ENCODE measurements around the gene UCHL5. TPM values are rescaled to one million over a fixed set of nuclear protein-coding genes. Genes with fewer than 3 reads are reported as not detected.

Gene UCHL5, protein sequence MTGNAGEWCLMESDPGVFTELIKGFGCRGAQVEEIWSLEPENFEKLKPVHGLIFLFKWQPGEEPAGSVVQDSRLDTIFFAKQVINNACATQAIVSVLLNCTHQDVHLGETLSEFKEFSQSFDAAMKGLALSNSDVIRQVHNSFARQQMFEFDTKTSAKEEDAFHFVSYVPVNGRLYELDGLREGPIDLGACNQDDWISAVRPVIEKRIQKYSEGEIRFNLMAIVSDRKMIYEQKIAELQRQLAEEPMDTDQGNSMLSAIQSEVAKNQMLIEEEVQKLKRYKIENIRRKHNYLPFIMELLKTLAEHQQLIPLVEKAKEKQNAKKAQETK
- total RNA-seq, result 100 to 1,000 TPM in 1 of 3 donors, 10 to 100 TPM in 2; 87.3 to 108 (median 87.8) TPM

DNA sequence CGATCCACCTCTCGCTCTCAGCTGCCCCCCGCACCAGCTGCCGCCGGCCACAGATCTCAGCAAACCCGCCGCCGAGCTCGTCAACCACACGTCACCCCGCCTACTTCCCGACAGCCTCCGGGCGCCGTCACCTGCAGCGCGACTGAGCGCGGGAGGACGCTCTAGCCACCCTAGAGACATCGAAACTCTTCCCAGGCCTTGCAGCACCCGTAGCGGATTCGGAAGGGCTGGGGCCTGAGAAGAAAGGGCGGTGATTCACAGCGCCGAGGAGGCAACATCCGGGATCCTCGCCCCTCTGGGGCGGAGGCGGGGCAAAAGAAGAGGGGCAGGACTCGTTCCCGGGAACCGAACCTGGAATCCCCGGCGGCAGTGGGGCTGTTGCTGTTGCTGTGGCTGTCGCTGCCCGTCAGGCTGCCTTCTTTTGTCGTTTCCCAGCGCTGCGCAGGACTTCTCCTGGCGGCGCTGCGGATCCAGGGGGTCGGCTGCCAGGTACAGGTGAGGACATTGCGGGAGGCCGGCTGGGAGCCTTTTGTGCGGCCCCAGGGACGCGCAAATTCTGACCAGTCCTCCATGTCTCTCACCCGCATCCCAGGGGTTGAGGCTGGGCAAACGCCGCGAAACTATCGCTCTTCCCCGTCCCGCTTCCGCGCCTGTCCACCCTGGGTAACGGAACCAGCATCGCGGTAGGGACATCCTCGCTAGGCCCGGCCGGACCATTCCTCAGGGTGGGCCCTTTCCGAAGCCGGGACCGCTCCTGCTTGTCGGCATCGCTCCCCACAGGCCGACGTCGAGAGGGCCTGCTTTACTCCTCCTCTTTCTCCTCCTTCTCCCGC, at the start of gene UCHL5, which contains the start of gene RO60:
UCHL5 (minus strand) TSS at position 79 of the 833 bp plus-strand sequence. CDS start 100 bp downstream, outside the sequence.
RO60 (plus strand) TSS at position 331 of the 833 bp plus-strand sequence. CDS start 9,443 bp downstream, outside the sequence.
- DNase-seq (peak; percentile 92), ATAC-seq (peak; percentile 90 to 95)

DNA sequence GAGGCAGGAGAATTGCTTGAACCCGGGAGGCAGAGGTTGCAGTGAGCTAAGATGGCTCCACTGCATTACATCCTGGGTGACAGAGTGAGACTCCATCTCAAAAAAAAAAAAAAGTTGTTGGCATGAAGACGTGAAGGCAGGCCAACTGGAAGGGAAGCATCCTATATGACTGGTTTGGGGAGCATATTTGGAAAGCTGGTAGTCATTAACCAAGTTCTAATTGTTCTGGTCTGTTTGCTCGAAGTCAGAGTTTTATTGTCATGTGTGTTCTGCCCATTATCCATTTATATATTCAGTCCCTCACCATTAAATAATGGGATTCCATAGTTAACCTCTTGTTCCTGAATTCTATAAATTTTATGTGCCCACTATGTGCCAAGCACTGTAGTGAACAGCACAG, 49.3 kb upstream of the UCHL5 start:
- no peaks in the 10 kb centered on the region for H3K36me3 Mint-ChIP-seq (ENCODE audit: insufficient read depth)
- no peaks in the 10 kb centered on the region for H3K9me3 Mint-ChIP-seq
- ATAC-seq (no peak), DNase-seq (no peak)
- peaks cover 10% of the 10 kb centered on the region for H3K4me1 Mint-ChIP-seq (ENCODE audit: low read depth)
- H3K4me3 Mint-ChIP-seq, result no peak overlapping the region
- H3K27me3 Mint-ChIP-seq (ENCODE audit: low read depth), result no peaks in the 10 kb centered on the region

More for the DNA sequence above, at the start of gene UCHL5, which contains the start of gene RO60:
- H3K36me3 Mint-ChIP-seq (ENCODE audit: insufficient read depth), result peaks cover 8% of the 10 kb centered on the region
- no peaks in the 10 kb centered on the region for H3K9me3 Mint-ChIP-seq
- H3K4me3 Mint-ChIP-seq, result peak within 1 kb of the TSS; percentile 100
- no peaks in the 10 kb centered on the region for H3K27me3 Mint-ChIP-seq (ENCODE audit: low read depth)
- peaks cover 63% of the 10 kb centered on the region for H3K4me1 Mint-ChIP-seq (ENCODE audit: low read depth)

DNA sequence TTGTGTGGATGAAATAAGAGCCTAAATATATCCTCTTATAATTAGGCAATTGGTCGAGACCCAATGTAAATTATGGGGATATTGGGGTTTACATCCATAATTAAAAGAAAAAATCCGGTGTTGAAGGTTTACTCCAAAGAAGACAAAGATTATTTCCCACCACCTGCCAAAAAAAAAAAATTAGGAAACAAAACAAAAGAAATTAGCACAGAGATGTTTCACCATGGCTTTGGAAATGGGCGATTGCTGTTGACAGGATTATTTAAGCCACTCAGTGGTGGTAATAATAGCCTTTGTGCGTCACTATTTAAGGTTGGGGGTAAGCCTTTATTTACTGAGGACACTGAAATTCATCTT, 46.6 kb upstream of the UCHL5 start:
- Mint-ChIP-seq H3K4me1 (ENCODE audit: low read depth) (peaks cover 17% of the 10 kb centered on the region), H3K9me3 (no peaks in the 10 kb centered on the region), H3K27me3 (ENCODE audit: low read depth) (no peaks in the 10 kb centered on the region), H3K4me3 (peak overlapping the region; percentile 92), H3K36me3 (ENCODE audit: insufficient read depth) (no peaks in the 10 kb centered on the region)
- DNase-seq (no peak), ATAC-seq (no peak)

DNA sequence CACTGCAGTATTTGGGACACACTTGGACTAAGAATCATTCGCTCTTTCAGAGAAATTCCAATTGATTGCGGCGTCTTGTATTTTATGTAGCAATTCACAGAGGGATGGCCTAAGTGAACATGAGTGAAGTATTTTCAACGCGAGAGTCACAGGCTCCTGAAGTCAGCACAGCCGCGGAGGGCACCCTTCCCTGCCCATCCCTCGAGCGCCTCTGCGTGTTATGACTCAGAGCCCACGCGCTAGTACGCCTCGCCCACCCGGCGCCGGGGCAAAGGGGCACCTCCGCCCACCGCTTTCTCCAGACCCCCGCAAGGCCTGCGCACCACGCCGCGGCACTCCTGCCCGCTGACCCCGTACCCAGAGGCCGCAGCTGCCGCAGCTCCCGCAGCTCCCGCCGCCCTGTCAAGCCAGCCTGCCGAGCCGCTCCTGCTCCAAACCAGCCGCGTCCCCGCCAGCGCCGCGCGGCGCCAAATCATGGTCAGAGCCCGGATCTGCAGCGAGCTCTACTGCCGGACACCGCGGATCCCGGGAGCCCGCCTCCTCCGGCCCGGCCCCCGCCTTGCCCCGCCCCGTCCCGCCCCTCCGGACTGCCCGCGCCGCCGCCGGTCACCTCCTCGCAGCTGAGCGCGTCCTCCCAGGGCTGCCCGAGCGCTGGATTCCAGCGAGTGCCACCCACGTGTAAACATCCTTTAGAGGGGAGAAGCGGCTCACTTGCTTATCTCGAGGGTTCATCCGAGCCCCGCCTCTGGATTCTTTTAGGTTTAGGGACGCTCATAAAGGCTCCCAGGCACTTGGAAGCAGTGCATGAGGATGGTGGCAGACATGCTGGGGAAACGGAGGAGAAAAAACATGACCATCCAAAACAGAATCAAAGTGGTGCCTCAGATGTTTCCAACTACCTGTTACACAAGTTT, 46.0 kb upstream of the UCHL5 start, which contains the start of gene GLRX2:
GLRX2 (minus strand) TSS at position 508 of the 914 bp plus-strand sequence; CDS start at position 476, 32 bp downstream.
- DNase-seq (peak; percentile 70), ATAC-seq (peak; percentile 85 to 93)
- Mint-ChIP-seq H3K9me3 (no peaks in the 10 kb centered on the region), H3K36me3 (ENCODE audit: insufficient read depth) (no peaks in the 10 kb centered on the region), H3K27me3 (ENCODE audit: low read depth) (no peaks in the 10 kb centered on the region), H3K4me1 (ENCODE audit: low read depth) (peaks cover 17% of the 10 kb centered on the region), H3K4me3 (peak within 1 kb of the TSS; percentile 92)

DNA sequence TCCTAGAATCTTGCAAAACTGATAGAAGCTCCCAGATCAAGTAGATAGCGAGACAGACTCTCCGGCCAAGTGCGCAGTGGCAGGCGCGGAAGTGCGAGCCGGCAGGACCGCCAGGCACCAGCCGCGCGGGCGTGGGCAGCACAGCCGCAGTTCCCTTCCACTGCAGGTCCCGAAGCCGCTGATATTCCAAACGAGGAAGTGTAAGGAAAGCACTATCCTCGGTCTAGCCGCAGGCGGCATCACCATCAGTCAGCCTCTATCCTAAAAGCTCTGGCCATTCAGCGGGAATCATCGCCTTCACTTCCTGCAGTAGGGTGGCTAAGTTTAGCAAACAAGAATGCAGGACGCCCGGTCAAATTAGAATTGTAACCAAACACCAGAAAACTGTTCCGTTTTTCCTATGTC, 45.3 kb upstream of the UCHL5 start:
- peak overlapping the region; percentile 92 for H3K4me3 Mint-ChIP-seq
- ATAC-seq, result peak; percentile 31 to 42
- peaks cover 17% of the 10 kb centered on the region for H3K4me1 Mint-ChIP-seq (ENCODE audit: low read depth)
- no peaks in the 10 kb centered on the region for H3K27me3 Mint-ChIP-seq (ENCODE audit: low read depth)
- no peak for DNase-seq
- no peaks in the 10 kb centered on the region for H3K36me3 Mint-ChIP-seq (ENCODE audit: insufficient read depth)
- no peaks in the 10 kb centered on the region for H3K9me3 Mint-ChIP-seq

DNA sequence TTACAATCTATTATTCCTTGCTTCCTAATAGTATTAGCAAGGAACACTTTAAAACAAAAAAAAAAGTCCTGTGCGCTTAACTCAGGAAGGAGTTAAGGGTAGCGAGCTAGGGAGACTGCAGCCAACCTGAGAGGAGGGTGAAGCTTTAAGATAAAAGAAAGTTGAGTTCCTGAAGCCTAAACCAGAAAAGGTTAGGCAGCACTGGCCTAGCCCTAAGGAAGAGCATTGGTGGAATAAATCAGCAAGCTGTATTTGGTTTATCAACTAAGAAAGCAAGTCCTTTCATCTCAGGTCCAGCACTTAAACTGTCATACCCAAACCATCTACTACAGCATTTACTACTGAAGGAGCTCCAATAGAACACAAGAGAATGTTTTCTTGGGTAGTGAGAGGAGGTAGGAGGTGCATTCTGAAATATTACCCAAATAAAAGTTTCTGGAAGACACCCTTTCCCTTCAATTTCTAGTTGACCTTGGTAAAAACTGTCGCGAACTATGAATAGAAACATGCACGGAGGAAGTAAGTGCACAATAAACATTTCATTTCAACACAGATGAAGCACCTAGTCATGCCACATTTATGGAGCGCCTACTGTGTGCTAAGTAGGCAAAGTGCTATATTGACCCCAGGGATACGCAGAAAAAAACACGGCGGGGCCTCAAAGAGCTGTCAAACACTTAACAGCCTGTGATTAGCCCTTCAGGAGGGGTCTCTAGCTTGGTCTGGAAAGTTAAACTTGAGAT, 44.8 kb upstream of the UCHL5 start:
- Mint-ChIP-seq H3K4me1 (ENCODE audit: low read depth) (peaks cover 17% of the 10 kb centered on the region), H3K27me3 (ENCODE audit: low read depth) (no peaks in the 10 kb centered on the region), H3K9me3 (no peaks in the 10 kb centered on the region), H3K4me3 (peak overlapping the region; percentile 92), H3K36me3 (ENCODE audit: insufficient read depth) (peaks cover 2% of the 10 kb centered on the region)
- ATAC-seq, result no peak
- no peak for DNase-seq

DNA sequence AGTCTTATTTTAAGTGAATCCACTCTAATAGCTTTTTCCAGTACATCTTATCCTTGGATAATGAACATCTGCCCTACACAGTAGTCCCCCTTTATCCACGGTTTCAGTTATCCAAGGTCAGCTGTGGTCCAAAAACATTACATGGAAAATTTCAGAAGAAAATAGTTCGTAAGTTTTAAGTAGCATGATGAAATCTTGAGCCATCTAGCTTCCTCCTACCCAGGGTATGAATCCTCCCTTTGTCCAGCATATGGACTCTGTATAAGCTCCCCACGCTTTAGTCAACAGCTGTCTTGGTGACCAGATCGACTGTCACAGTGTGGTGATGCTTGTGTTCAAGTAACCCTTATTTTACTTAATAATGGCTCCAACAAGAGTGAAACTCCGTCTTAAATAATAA, 43.5 kb upstream of the UCHL5 start:
- peaks cover 19% of the 10 kb centered on the region for H3K4me1 Mint-ChIP-seq (ENCODE audit: low read depth)
- DNase-seq, result no peak
- H3K4me3 Mint-ChIP-seq, result no peak overlapping the region
- H3K9me3 Mint-ChIP-seq, result no peaks in the 10 kb centered on the region
- H3K27me3 Mint-ChIP-seq (ENCODE audit: low read depth), result no peaks in the 10 kb centered on the region
- ATAC-seq, result no peak
- peaks cover 4% of the 10 kb centered on the region for H3K36me3 Mint-ChIP-seq (ENCODE audit: insufficient read depth)

DNA sequence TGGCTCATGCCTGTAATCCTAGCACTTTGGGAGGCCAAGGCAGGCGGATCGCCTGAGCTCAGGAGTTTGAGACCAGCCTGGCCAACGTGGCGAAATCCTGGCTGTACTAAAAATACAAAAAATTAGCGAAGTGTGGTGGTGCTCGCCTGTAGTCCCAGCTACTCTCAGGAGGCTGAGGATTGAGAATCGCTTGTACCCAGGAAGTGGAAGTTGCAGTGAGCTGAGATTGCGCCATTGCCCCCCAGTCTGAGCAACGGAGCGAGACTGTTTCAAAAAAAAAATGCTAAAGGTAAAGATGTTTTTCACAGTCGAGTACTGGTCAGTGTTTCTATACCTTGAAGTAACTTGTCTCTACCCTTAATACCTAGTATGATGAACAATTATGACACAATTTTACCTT, 35.0 kb upstream of the UCHL5 start:
- Mint-ChIP-seq H3K4me3 (no peak overlapping the region), H3K9me3 (no peaks in the 10 kb centered on the region), H3K4me1 (ENCODE audit: low read depth) (peaks cover 5% of the 10 kb centered on the region), H3K36me3 (ENCODE audit: insufficient read depth) (peaks cover 15% of the 10 kb centered on the region), H3K27me3 (ENCODE audit: low read depth) (no peaks in the 10 kb centered on the region)
- no peak for DNase-seq
- no peak for ATAC-seq

DNA sequence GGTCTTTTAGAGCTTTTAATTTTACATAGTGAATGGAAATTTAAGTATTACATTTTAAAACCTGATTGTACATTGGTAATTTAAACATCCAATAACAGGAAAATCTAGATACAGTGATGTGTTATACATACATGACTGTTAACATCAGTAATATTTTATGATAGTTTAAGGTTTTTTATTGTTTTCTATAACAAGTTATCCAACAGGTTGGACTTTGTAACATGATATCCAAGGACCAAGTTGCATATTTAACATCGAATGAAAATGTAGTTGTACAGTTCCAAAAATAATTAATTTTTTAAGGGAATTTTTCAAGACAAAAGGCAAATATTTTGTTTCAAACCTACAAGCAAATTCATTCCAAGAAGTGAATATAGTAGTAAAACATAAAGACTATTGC, 31.7 kb upstream of the UCHL5 start:
- ATAC-seq, result no peak
- no peaks in the 10 kb centered on the region for H3K27me3 Mint-ChIP-seq (ENCODE audit: low read depth)

DNA sequence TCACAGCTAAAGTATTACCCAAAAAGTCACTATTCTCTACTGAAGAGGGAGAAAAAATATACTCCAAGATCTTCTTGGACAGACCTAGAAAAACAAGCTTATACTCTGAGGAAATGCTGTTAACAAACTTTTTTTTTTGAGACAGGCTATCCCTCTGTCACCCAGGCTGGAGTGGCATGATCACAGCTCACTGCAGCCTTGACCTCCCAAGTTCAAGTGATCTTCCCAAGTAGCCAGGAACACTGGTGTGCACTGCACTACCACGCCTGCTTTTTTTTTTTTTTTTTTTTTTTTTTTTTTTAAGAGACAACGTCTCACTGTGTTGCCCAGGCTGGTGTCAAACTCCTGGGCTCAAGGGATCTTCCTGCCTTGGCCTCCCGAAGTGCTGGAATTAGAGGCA, 28.7 kb upstream of the UCHL5 start:
- Mint-ChIP-seq H3K36me3 (ENCODE audit: insufficient read depth) (peaks cover 15% of the 10 kb centered on the region), H3K4me1 (ENCODE audit: low read depth) (no peaks in the 10 kb centered on the region), H3K27me3 (ENCODE audit: low read depth) (no peaks in the 10 kb centered on the region), H3K4me3 (no peak overlapping the region), H3K9me3 (no peaks in the 10 kb centered on the region)
- DNase-seq (no peak), ATAC-seq (no peak)

More for the DNA sequence above, 31.7 kb upstream of the UCHL5 start:
- Mint-ChIP-seq H3K36me3 (ENCODE audit: insufficient read depth) (peaks cover 6% of the 10 kb centered on the region), H3K4me1 (ENCODE audit: low read depth) (no peaks in the 10 kb centered on the region), H3K9me3 (no peaks in the 10 kb centered on the region), H3K4me3 (no peak overlapping the region)
- DNase-seq, result no peak

DNA sequence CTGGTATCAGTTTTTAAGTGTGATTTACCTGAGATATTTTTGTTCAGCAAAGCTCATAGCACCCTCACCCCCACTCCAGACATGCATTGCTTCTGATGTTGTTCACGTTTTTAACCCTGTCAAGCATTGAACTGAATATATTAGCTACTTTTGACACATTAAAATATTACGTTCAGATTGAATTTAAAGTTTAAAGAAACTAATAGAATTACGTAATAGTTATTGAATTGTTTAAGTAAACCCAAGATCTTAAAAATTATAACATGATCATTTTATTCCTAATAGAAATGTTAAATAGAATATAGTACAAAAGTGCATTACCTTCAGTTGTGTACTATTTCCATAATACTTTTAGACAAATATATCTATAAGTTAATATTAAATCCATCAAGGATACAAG, 27.2 kb upstream of the UCHL5 start:
- no peaks in the 10 kb centered on the region for H3K27me3 Mint-ChIP-seq (ENCODE audit: low read depth)
- H3K9me3 Mint-ChIP-seq, result no peaks in the 10 kb centered on the region
- no peaks in the 10 kb centered on the region for H3K4me1 Mint-ChIP-seq (ENCODE audit: low read depth)
- H3K4me3 Mint-ChIP-seq, result no peak overlapping the region
- no peak for DNase-seq
- no peak for ATAC-seq
- peaks cover 22% of the 10 kb centered on the region for H3K36me3 Mint-ChIP-seq (ENCODE audit: insufficient read depth)

DNA sequence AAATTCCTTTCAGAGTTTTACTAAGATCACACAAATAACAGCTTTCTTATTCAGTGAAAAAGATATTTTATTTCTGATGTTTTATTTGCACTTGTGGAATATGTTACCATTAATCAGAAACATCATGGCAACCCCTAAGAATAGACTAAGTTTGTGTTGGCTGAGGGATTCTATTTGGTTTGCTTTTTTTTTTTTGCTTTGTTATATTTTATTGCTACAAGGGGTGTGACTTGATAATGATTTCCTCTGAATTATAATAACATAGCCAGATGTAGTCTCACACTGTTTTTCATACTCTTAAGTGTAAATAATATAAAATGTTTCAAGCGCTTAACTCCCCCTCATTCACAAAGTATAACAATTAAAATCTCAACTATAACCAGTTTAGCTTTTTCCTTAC, 26.1 kb upstream of the UCHL5 start:
- no peak for ATAC-seq
- H3K27me3 Mint-ChIP-seq (ENCODE audit: low read depth), result no peaks in the 10 kb centered on the region
- no peaks in the 10 kb centered on the region for H3K4me1 Mint-ChIP-seq (ENCODE audit: low read depth)
- peaks cover 25% of the 10 kb centered on the region for H3K36me3 Mint-ChIP-seq (ENCODE audit: insufficient read depth)
- no peaks in the 10 kb centered on the region for H3K9me3 Mint-ChIP-seq
- no peak overlapping the region for H3K4me3 Mint-ChIP-seq
- no peak for DNase-seq

DNA sequence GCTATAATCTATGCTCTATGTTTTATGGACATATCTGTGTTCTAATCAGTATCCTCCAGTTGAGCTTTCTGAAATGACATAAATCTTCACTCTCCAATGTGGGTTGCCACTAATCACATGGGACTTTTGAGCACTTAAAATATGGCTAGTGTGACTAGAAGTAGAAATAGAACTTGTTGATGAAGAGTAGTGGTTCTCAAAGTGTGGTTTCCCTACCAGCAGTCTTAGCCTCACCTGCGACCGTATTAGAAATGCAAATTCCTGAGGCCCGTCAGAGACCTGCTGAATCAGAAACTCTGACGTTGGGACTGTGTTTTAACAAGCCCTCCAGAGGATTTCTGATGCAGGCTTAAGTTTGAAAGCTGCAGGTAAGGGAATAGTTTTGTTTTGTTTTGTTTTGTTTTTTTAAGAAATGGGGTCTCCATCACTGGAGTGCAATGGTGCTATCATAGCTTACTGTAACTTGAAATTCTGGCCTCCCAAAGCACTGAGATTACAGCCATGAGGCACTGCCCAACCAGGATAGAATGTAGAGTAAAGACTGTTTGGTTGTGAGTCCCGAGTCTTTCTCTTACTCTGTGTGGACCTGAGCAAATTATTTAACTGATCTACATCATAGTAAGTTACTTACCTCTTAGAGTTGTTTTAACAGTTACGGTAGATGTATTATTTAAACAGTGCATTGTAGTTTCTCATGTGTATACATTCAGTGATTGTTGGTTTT, 24.4 kb upstream of the UCHL5 start:
- Mint-ChIP-seq H3K36me3 (ENCODE audit: insufficient read depth) (peaks cover 34% of the 10 kb centered on the region), H3K4me1 (ENCODE audit: low read depth) (no peaks in the 10 kb centered on the region), H3K9me3 (no peaks in the 10 kb centered on the region), H3K27me3 (ENCODE audit: low read depth) (no peaks in the 10 kb centered on the region), H3K4me3 (no peak overlapping the region)
- no peak for ATAC-seq
- DNase-seq, result no peak

Data from activated T-cell treated with anti-CD3 and anti-CD28 coated beads, Interleukin-2, amount 50 U/mL, for 4 hours (primary cell).